HG03558 (cell line): ENCODE results near the gene TNFAIP8L1.
"Not testable (repeated sequence)": the region's sequence is repeated elsewhere in the genome, so short reads cannot be mapped to it uniquely, and the experiment has no call there.

Source experiments
- ATAC-seq: cut with Tn5 transposase; IDR thresholded peaks from one replicate; pipeline ENCODE4 v1.9.1; 2021; ENCODE audit warnings: moderate number of reproducible peaks; ENCODE audit not compliant: unreplicated experiment; ENCODE audit errors: extremely low read depth

Gene TNFAIP8L1

GRCh38 chr19:4673726-4674125 is 34.4 kb downstream of the TNFAIP8L1 start:
- no peak for ATAC-seq

GRCh38 chr19:4675346-4675745 is 36.0 kb downstream of the TNFAIP8L1 start:
- ATAC-seq = no peak

GRCh38 chr19:4676955-4677731 is 37.8 kb downstream of the TNFAIP8L1 start:
- no peak for ATAC-seq

GRCh38 chr19:4678881-4679790 is 39.8 kb downstream of the TNFAIP8L1 start:
- no peak for ATAC-seq

- ATAC-seq = not testable (repeated sequence)
Observed at GRCh38 chr19:4680021-4680420, 40.7 kb downstream of the TNFAIP8L1 start.

GRCh38 chr19:4682417-4683200 is 43.3 kb downstream of the TNFAIP8L1 start:
- ATAC-seq = no peak

GRCh38 chr19:4684312-4685095 is 45.2 kb downstream of the TNFAIP8L1 start:
- ATAC-seq = no peak

GRCh38 chr19:4686700-4687099 is 47.4 kb downstream of the TNFAIP8L1 start:
- ATAC-seq = no peak

GRCh38 chr19:4687396-4687795 is 48.1 kb downstream of the TNFAIP8L1 start:
- ATAC-seq = no peak

- no peak for ATAC-seq
Observed at GRCh38 chr19:4688587-4688986, 49.3 kb downstream of the TNFAIP8L1 start.

GRCh38 chr19:4689403-4689802 is 50.1 kb downstream of the TNFAIP8L1 start:
- no peak for ATAC-seq

- no peak for ATAC-seq
Observed at GRCh38 chr19:4690361-4690760, 51.0 kb downstream of the TNFAIP8L1 start.

- no peak for ATAC-seq
Observed at GRCh38 chr19:4691373-4691772, 52.1 kb downstream of the TNFAIP8L1 start.

- ATAC-seq = no peak
Observed at GRCh38 chr19:4692251-4693077, 53.1 kb downstream of the TNFAIP8L1 start.

- no peak for ATAC-seq
Observed at GRCh38 chr19:4693078-4693350, 53.7 kb downstream of the TNFAIP8L1 start.

GRCh38 chr19:4693471-4694121 is 54.3 kb downstream of the TNFAIP8L1 start:
- ATAC-seq = no peak

- ATAC-seq = no peak
Observed at GRCh38 chr19:4694211-4694987, 55.1 kb downstream of the TNFAIP8L1 start.

GRCh38 chr19:4695224-4695731 is 56.0 kb downstream of the TNFAIP8L1 start:
- no peak for ATAC-seq
